HCT116 (cell line): Measurements from ENCODE around the gene CALHM2. TPM values are rescaled to one million over a fixed set of nuclear protein-coding genes. Genes with fewer than 3 reads are reported as not detected.

Source experiments
- ATAC-seq: fragments of 200-7000 bp; cut with Tn5 transposase; 2 replicates; pipeline ENCODE4 v1.9.1; 2020; ENCODE audit warnings: mild to moderate bottlenecking, moderate library complexity
- BruUV-seq: library from RNA; stranded (reverse); fragments of 400-500 nt; replicated peaks from 2 replicates; lab custom pipeline; 2021; lab: Mats Ljungman, UMichigan
- CTCF ChIA-PET: fragments of 300-600 bp; sonication (Branson Sonifier 250); formaldehyde crosslinking; loops from one replicate; lab custom pipeline; 2021; ENCODE audit warnings: antibody characterized with exemption; lab: Charles Lee
- POLR2A ChIA-PET: fragments of 300-600, 350-600 bp; sonication (Branson Sonifier 250); formaldehyde crosslinking; loops from one replicate; lab custom pipeline; 2021; ENCODE audit warnings: antibody characterized with exemption; lab: Charles Lee
- RAD21 ChIA-PET, 2 experiments: fragments of 300-600 bp; sonication (Branson Sonifier 250); formaldehyde crosslinking; loops; one replicate each; lab custom pipeline; 2023; ENCODE audit warnings: low total read pairs in 2 of 2; ENCODE audit not compliant: uncharacterized antibody in 2 of 2, unreplicated experiment in 2 of 2, low non-redundant PET in 1 of 2; lab: Charles Lee
- DNase-seq: peaks from one replicate; pipeline ENCODE4 v3.0.0-alpha.2; 2010; ENCODE audit warnings: low read depth, low spot score
- H2AFZ ChIP-seq: fragments of 200-600 bp; shearing (Covaris generic), sonication (generic); 2 replicates; pipeline ENCODE4 v1.6.1; 2017; ENCODE audit warnings: low read depth, mixed run types, mixed read lengths, antibody characterized with exemption, low read length; ENCODE audit not compliant: poor library complexity, severe bottlenecking
- H3K27ac ChIP-seq: 2 replicates; pipeline ENCODE4 v1.5.1; 2012; ENCODE audit warnings: low read depth, low read length
- H3K27me3 ChIP-seq: fragments of 200-600 bp; sonication (generic); 2 replicates; pipeline ENCODE4 v1.6.1; 2016; ENCODE audit warnings: mixed run types, low read length, mixed read lengths; ENCODE audit not compliant: insufficient read depth
- H3K36me3 ChIP-seq, 2 experiments: fragments of 200-500 bp in 1 of 2; fragments of 200-600 bp in 1 of 2; sonication (Bioruptor generic) in 1 of 2; sonication (generic) in 1 of 2; 2 replicates each; pipeline versions ENCODE4 v1.5.1 to v1.6.1; 2014 to 2016; ENCODE audit warnings: low read length in 2 of 2, inconsistent platforms in 1 of 2, mixed read lengths in 1 of 2, mixed run types in 1 of 2; ENCODE audit not compliant: insufficient read depth in 2 of 2, control insufficient read depth in 1 of 2
- H3K4me1 ChIP-seq, 2 experiments: fragments of 200-600 bp in 1 of 2; sonication (generic) in 1 of 2; 2 replicates each; pipeline versions ENCODE4 v1.5.1 to v1.6.1; 2012 to 2017; ENCODE audit warnings: low read length in 2 of 2, inconsistent platforms in 1 of 2, mild to moderate bottlenecking in 1 of 2, mixed read lengths in 1 of 2, mixed run types in 1 of 2, moderate library complexity in 1 of 2; ENCODE audit not compliant: insufficient read depth in 2 of 2, control insufficient read depth in 1 of 2
- H3K4me2 ChIP-seq: fragments of 200-600 bp; sonication (generic); 2 replicates; pipeline ENCODE4 v1.6.1; 2017; ENCODE audit warnings: mixed run types, low read length, mixed read lengths
- H3K4me3 ChIP-seq, 2 experiments: fragments of 200-600 bp in 1 of 2; sonication (generic) in 1 of 2; replicated peaks in 1 of 2; 2 replicates each; pipeline ENCODE4 v1.5.1; 2011 to 2016; ENCODE audit warnings: low read length in 2 of 2, control low read depth in 1 of 2, low read depth in 1 of 2, mild to moderate bottlenecking in 1 of 2, mixed read lengths in 1 of 2, mixed run types in 1 of 2
- H3K79me2 ChIP-seq: fragments of 200-600 bp; sonication (generic); 2 replicates; pipeline ENCODE4 v1.6.1; 2017; ENCODE audit warnings: mild to moderate bottlenecking, mixed run types, low read length, moderate library complexity, mixed read lengths; ENCODE audit not compliant: insufficient read depth
- H3K9ac ChIP-seq: fragments of 200-600 bp; sonication (generic); 2 replicates; pipeline ENCODE4 v1.6.1; 2016; ENCODE audit warnings: low read length, mixed read lengths
- H3K9me2 ChIP-seq: fragments of 200-600 bp; sonication (generic), shearing (Covaris generic); 2 replicates; pipeline ENCODE4 v1.6.1; 2017; ENCODE audit warnings: mixed run types, mild to moderate bottlenecking, moderate library complexity; ENCODE audit not compliant: insufficient read depth
- H3K9me3 ChIP-seq, 2 experiments: fragments of 200-500 bp in 1 of 2; fragments of 200-600 bp in 1 of 2; sonication (Bioruptor generic) in 1 of 2; sonication (generic) in 1 of 2; 2 replicates each; pipeline ENCODE4 v1.6.1; 2014 to 2017; ENCODE audit warnings: low read length in 2 of 2, mixed read lengths in 2 of 2, inconsistent platforms in 1 of 2, low read depth in 1 of 2, mild to moderate bottlenecking in 1 of 2, mixed run types in 1 of 2, moderate library complexity in 1 of 2; ENCODE audit not compliant: control insufficient read depth in 1 of 2, insufficient read depth in 1 of 2
- H4K20me1 ChIP-seq: fragments of 200-600 bp; sonication (generic), shearing (Covaris generic); 2 replicates; pipeline ENCODE4 v1.6.1; 2017; ENCODE audit warnings: mixed run types, mild to moderate bottlenecking, moderate library complexity; ENCODE audit not compliant: insufficient read depth
- CEBPB ChIP-seq: IDR thresholded peaks from 2 replicates; pipeline ENCODE4 v1.6.1; 2012; ENCODE audit warnings: low read depth
- EGR1 ChIP-seq: IDR thresholded peaks from 2 replicates; pipeline ENCODE4 v1.6.1; 2012; ENCODE audit warnings: low read depth
- ELF1 ChIP-seq: IDR thresholded peaks from 2 replicates; pipeline ENCODE4 v1.6.1; 2012; ENCODE audit warnings: low read depth, borderline replicate concordance
- EZH2 ChIP-seq: fragments of 200-600 bp; sonication (generic); IDR thresholded peaks from 2 replicates; pipeline ENCODE4 v1.6.1; 2017; ENCODE audit warnings: antibody characterized with exemption, mixed run types
- EZH2phosphoT487 ChIP-seq: fragments of 200-600 bp; IDR thresholded peaks from 2 replicates; pipeline ENCODE4 v1.6.1; 2018; ENCODE audit warnings: antibody characterized with exemption, borderline replicate concordance
- FOSL1 ChIP-seq: IDR thresholded peaks from 2 replicates; pipeline ENCODE4 v1.6.1; 2012; ENCODE audit warnings: low read depth
- POLR2A ChIP-seq: IDR thresholded peaks from 2 replicates; pipeline ENCODE4 v1.7.0; 2011; ENCODE audit warnings: borderline replicate concordance; ENCODE audit not compliant: insufficient read depth, insufficient read length; ENCODE audit errors: extremely low read depth
- POLR2AphosphoS5 ChIP-seq: IDR thresholded peaks from 2 replicates; pipeline ENCODE4 v1.6.1; 2011; ENCODE audit warnings: mild to moderate bottlenecking, low read depth, low read length, moderate library complexity
- SIN3A ChIP-seq: IDR thresholded peaks from 2 replicates; pipeline ENCODE4 v1.6.1; 2012; ENCODE audit warnings: low read depth
- SP1 ChIP-seq: IDR thresholded peaks from 2 replicates; pipeline ENCODE4 v1.6.1; 2012; ENCODE audit warnings: low read depth
- SRF ChIP-seq: IDR thresholded peaks from 2 replicates; pipeline ENCODE4 v1.6.1; 2012; ENCODE audit warnings: low read depth
- TCF7L2 ChIP-seq: IDR thresholded peaks from 2 replicates; pipeline ENCODE4 v1.7.0; 2011; ENCODE audit warnings: borderline replicate concordance, inconsistent platforms; ENCODE audit not compliant: insufficient read depth, insufficient read length; ENCODE audit errors: extremely low read depth
- YY1 ChIP-seq: IDR thresholded peaks from 2 replicates; pipeline ENCODE4 v1.6.1; 2011; ENCODE audit warnings: low read length, low read depth, moderate library complexity, mild to moderate bottlenecking; ENCODE audit not compliant: insufficient replicate concordance; ENCODE audit errors: extremely low read depth
- ZFX ChIP-seq: fragments of 450-650 bp; IDR thresholded peaks from 2 replicates; pipeline ENCODE4 v1.6.1; 2017
- ZNF274 ChIP-seq: fragments of 200-500 bp; sonication (Bioruptor generic); IDR thresholded peaks from 2 replicates; pipeline ENCODE4 v1.6.1; 2014; ENCODE audit warnings: mild to moderate bottlenecking, low read depth, low read length, inconsistent platforms
- intact Hi-C: fragments of 100-400 bp; cut with micrococcal nuclease; formaldehyde crosslinking; loops from 2 replicates; pipeline ENCODE4 v1.10.0; 2022
- total RNA-seq: library from RNA; stranded (reverse); gene quantifications from one replicate; pipeline ENCODE4 v1.2.1, GENCODE V29; 2021; ENCODE audit not compliant: unreplicated experiment
- TF ChIP-seq, protein P1 (sequence below): IDR thresholded peaks from 2 replicates; pipeline ENCODE4 v1.6.1; 2011; ENCODE audit warnings: mild to moderate bottlenecking, low read length, moderate library complexity; ENCODE audit not compliant: insufficient replicate concordance; ENCODE audit errors: extremely low read depth
- TF ChIP-seq, protein P2 (sequence below), 3 experiments: fragments of 200-600 bp in 1 of 3; sonication (generic) in 1 of 3; IDR thresholded peaks in 2 of 3; conservative IDR thresholded peaks in 1 of 3; 2 replicates each; pipeline ENCODE4 v1.5.1; 2012 to 2017; ENCODE audit warnings: low read depth in 2 of 3, low read length in 2 of 3, antibody characterized with exemption in 1 of 3, borderline replicate concordance in 1 of 3, control low read depth in 1 of 3, mild to moderate bottlenecking in 1 of 3, mixed read lengths in 1 of 3, mixed run types in 1 of 3, moderate library complexity in 1 of 3; ENCODE audit not compliant: insufficient read depth in 1 of 3

CALHM2 gene
- total RNA-seq, 1 experiment from 2014 or later = 46.1 TPM

DNA sequence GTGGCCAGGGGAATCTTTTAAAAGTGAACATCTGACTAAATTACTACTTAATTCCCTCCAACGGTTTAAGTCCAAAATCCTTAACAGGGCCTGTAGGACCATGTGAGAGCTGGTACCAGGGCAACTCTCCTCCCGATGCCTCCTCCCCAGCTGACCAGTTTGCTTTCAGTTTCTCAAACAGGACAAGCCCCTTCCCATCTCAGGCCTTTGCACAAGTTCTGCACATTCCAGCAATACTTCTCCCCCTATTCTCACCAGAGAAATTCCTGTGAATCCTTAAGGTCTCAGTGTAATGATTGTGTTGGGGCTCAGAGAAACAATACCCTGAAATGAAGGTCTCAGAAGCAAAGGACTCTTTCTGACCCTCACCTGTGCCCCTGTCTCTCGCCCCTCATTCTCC lies 14.6 kb upstream of the CALHM2 start:
- POLR2A ChIA-PET = no interaction called here
- DNase-seq (no peak), ATAC-seq (no peak)
- RAD21 ChIA-PET = no interaction called here
- Histone ChIP-seq H3K79me2 (no peaks in the 10 kb centered on the region), H3K4me1 (peaks cover 5 to 10% of the 10 kb centered on the region in 2 experiments; a peak in 3 of 4 replicates), H2AFZ (no peak overlapping the region), H3K27ac (no peak overlapping the region), H4K20me1 (no peaks in the 10 kb centered on the region), H3K4me2 (no peak overlapping the region), H3K9me2 (no peaks in the 10 kb centered on the region), H3K4me3 (no peak overlapping the region), H3K36me3 (no peaks in the 10 kb centered on the region), H3K9me3 (no peaks in the 10 kb centered on the region), H3K27me3 (no peaks in the 10 kb centered on the region), H3K9ac (no peak overlapping the region)
- intact Hi-C loops = no loop called here
- no TSS peak for BruUV-seq
- CTCF ChIA-PET = interaction anchor here (0.9 kb wide), 1 partner anchor 10 kb away, joined by 3 read pairs; no protein-coding TSS in a partner anchor
- TF ChIP-seq ZNF274 (no peak), TCF7L2 (no peak), POLR2A (no peak), FOSL1 (no peak), ELF1 (no peak), ZFX (no peak), CEBPB (no peak), SIN3A (no peak), SP1 (no peak), EZH2phosphoT487 (no peak), EGR1 (no peak), SRF (no peak), EZH2 (no peak), YY1 (no peak), POLR2AphosphoS5 (no peak)
- TF ChIP-seq, protein P1, sequence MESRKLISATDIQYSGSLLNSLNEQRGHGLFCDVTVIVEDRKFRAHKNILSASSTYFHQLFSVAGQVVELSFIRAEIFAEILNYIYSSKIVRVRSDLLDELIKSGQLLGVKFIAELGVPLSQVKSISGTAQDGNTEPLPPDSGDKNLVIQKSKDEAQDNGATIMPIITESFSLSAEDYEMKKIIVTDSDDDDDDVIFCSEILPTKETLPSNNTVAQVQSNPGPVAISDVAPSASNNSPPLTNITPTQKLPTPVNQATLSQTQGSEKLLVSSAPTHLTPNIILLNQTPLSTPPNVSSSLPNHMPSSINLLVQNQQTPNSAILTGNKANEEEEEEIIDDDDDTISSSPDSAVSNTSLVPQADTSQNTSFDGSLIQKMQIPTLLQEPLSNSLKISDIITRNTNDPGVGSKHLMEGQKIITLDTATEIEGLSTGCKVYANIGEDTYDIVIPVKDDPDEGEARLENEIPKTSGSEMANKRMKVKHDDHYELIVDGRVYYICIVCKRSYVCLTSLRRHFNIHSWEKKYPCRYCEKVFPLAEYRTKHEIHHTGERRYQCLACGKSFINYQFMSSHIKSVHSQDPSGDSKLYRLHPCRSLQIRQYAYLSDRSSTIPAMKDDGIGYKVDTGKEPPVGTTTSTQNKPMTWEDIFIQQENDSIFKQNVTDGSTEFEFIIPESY = no peak
- TF ChIP-seq, protein P2, sequence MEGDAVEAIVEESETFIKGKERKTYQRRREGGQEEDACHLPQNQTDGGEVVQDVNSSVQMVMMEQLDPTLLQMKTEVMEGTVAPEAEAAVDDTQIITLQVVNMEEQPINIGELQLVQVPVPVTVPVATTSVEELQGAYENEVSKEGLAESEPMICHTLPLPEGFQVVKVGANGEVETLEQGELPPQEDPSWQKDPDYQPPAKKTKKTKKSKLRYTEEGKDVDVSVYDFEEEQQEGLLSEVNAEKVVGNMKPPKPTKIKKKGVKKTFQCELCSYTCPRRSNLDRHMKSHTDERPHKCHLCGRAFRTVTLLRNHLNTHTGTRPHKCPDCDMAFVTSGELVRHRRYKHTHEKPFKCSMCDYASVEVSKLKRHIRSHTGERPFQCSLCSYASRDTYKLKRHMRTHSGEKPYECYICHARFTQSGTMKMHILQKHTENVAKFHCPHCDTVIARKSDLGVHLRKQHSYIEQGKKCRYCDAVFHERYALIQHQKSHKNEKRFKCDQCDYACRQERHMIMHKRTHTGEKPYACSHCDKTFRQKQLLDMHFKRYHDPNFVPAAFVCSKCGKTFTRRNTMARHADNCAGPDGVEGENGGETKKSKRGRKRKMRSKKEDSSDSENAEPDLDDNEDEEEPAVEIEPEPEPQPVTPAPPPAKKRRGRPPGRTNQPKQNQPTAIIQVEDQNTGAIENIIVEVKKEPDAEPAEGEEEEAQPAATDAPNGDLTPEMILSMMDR (IDR thresholded peaks at IDR 0.05 in 2 of 3, conservative IDR thresholded peaks at IDR 0.05 in 1 of 3; ENCODE audit: borderline replicate concordance in 1 of 3, insufficient read depth in 1 of 3, low read depth in 2 of 3, low read length in 2 of 3) = no peak
